B cell (primary cell): ENCODE results near the gene HADHB. TPM values are rescaled to one million over a fixed set of nuclear protein-coding genes. Genes with fewer than 3 reads are reported as not detected.

Source experiments
- ATAC-seq: fragments of 200-7000 bp; cut with Tn5 transposase; one replicate; pipeline ENCODE4 v1.10.0; 2021; ENCODE audit warnings: low read depth, mild to moderate bottlenecking, moderate number of reproducible peaks, moderate library complexity
- CTCF ChIA-PET: fragments of 350-600 bp; sonication (Branson Sonifier 250); formaldehyde crosslinking; loops from one replicate; lab custom pipeline; 2021; ENCODE audit warnings: antibody characterized with exemption, inconsistent platforms; lab: Charles Lee
- POLR2A ChIA-PET: fragments of 350-600 bp; sonication (Branson Sonifier 250); formaldehyde crosslinking; loops from one replicate; lab custom pipeline; 2021; ENCODE audit warnings: antibody characterized with exemption; lab: Charles Lee
- DNase-seq: peaks from one replicate; pipeline ENCODE4 v3.0.0; 2013
- H2AFZ ChIP-seq: 2 replicates; pipeline ENCODE4 v1.6.1; 2012; ENCODE audit warnings: mild to moderate bottlenecking, low read depth, low read length; ENCODE audit not compliant: insufficient read depth, poor library complexity, severe bottlenecking
- H3K27ac ChIP-seq, 2 donors: 1 replicate in 1 of 2; 2 replicates in 1 of 2; pipeline ENCODE4 v1.5.1; 2012 to 2013; ENCODE audit warnings: low read length in 2 of 2, mild to moderate bottlenecking in 2 of 2, moderate library complexity in 1 of 2
- H3K27me3 ChIP-seq, 4 experiments: fragments of 200-600 bp in 1 of 4; sonication (generic) in 1 of 4; replicated peaks in 1 of 4; 1 replicate in 2 of 4; 2 replicates in 2 of 4; pipeline versions ENCODE4 v1.6.1 to v1.7.0; 2013 to 2016; ENCODE audit warnings: low read length in 3 of 4, mild to moderate bottlenecking in 2 of 4, mixed read lengths in 1 of 4, moderate library complexity in 1 of 4; ENCODE audit not compliant: insufficient read depth in 4 of 4, control insufficient read depth in 3 of 4; ENCODE audit errors: control extremely low read depth in 1 of 4
- H3K36me3 ChIP-seq, 2 experiments: replicated peaks in 1 of 2; 1 replicate in 1 of 2; 2 replicates in 1 of 2; pipeline versions ENCODE4 v1.6.1 to v1.7.1; 2013; ENCODE audit warnings: low read length in 1 of 2; ENCODE audit not compliant: insufficient read depth in 2 of 2, control insufficient read depth in 1 of 2; ENCODE audit errors: control extremely low read depth in 1 of 2, extremely low read depth in 1 of 2
- H3K4me1 ChIP-seq, 2 donors: fragments of 200-600 bp in 1 of 2; sonication (generic) in 1 of 2; 1 replicate in 1 of 2; 2 replicates in 1 of 2; pipeline versions ENCODE4 v1.5.1 to v1.6.1; 2013 to 2017; ENCODE audit warnings: low read length in 2 of 2; ENCODE audit not compliant: control insufficient read depth in 2 of 2, insufficient read depth in 2 of 2
- H3K4me2 ChIP-seq: replicated peaks from 2 replicates; pipeline ENCODE3; 2012; ENCODE audit warnings: mild to moderate bottlenecking, low read depth, low read length; ENCODE audit not compliant: poor library complexity, severe bottlenecking
- H3K4me3 ChIP-seq, 5 experiments: fragments of 200-600 bp in 1 of 5; sonication (generic) in 1 of 5; 1 replicate in 3 of 5; 2 replicates in 2 of 5; pipeline versions ENCODE4 v1.5.1 to v1.7.0; 2011 to 2016; ENCODE audit warnings: low read length in 4 of 5, mild to moderate bottlenecking in 4 of 5, low read depth in 2 of 5, control low read depth in 1 of 5, moderate library complexity in 1 of 5; ENCODE audit not compliant: insufficient read depth in 1 of 5; ENCODE audit errors: control extremely low read depth in 1 of 5, extremely low read depth in 1 of 5
- H3K79me2 ChIP-seq: fragments of 200-600 bp; sonication (generic); one replicate; pipeline ENCODE4 v1.6.0; 2016; ENCODE audit warnings: low read length; ENCODE audit not compliant: control insufficient read depth, insufficient read depth
- H3K9ac ChIP-seq: fragments of 200-600 bp; sonication (generic); 2 replicates; pipeline ENCODE4 v1.6.1; 2017; ENCODE audit warnings: mild to moderate bottlenecking, low read length, moderate library complexity
- H3K9me3 ChIP-seq, 3 donors: one replicate each; pipeline versions ENCODE4 v1.6.1 to v1.7.1; 2013; ENCODE audit warnings: low read length in 2 of 3; ENCODE audit not compliant: control insufficient read depth in 2 of 3, insufficient read depth in 1 of 3; ENCODE audit errors: control extremely low read depth in 1 of 3
- H4K20me1 ChIP-seq: 2 replicates; pipeline ENCODE4 v1.6.0; 2012; ENCODE audit warnings: mild to moderate bottlenecking, low read length; ENCODE audit not compliant: insufficient read depth, control insufficient read depth, poor library complexity, severe bottlenecking
- H3K27ac Mint-ChIP-seq: one replicate; pipeline ENCODE4 v1.8.0; 2021; ENCODE audit warnings: mixed read lengths
- H3K27me3 Mint-ChIP-seq: one replicate; pipeline ENCODE4 v1.8.0; 2021; ENCODE audit warnings: mixed read lengths
- H3K4me1 Mint-ChIP-seq: one replicate; pipeline ENCODE4 v1.8.0; 2021; ENCODE audit warnings: mixed read lengths
- H3K4me3 Mint-ChIP-seq: one replicate; pipeline ENCODE4 v1.8.0; 2021; ENCODE audit warnings: mixed read lengths
- H3K9me3 Mint-ChIP-seq: one replicate; pipeline ENCODE4 v1.8.0; 2022; ENCODE audit warnings: mixed read lengths; ENCODE audit not compliant: insufficient read depth
- CTCF ChIP-seq: fragments of 200-600 bp; IDR thresholded peaks from one replicate; pipeline ENCODE4 v1.8.0; 2022; ENCODE audit warnings: antibody characterized with exemption, mild to moderate bottlenecking
- EZH2 ChIP-seq: IDR thresholded peaks from 2 replicates; pipeline ENCODE4 v1.6.1; 2012; ENCODE audit warnings: borderline replicate concordance, low read depth, mild to moderate bottlenecking, moderate library complexity, low read length; ENCODE audit not compliant: insufficient read depth, poor library complexity, severe bottlenecking
- WGBS: methylation state at CpG from one replicate; pipeline ENCODE4 v1.1.5; 2013; ENCODE audit warnings: missing lambda C conversion rate; ENCODE audit not compliant: insufficient coverage; 5-methylcytosine and 5-hydroxymethylcytosine counted together
- intact Hi-C: fragments of 100-400 bp; cut with micrococcal nuclease; formaldehyde crosslinking; loops from one replicate; pipeline ENCODE4 v1.10.0; 2022
- polyA plus RNA-seq: library from polyadenylated mRNA; depleted of rRNA; stranded (reverse); fragments of >200 nt; gene quantifications from 2 replicates; pipeline ENCODE4 v1.2.3, GENCODE V29; 2012
- total RNA-seq, 2 donors: library from RNA; stranded (reverse); fragments of 120-200 nt in 1 of 2; gene quantifications; 1 replicate in 1 of 2; 2 replicates in 1 of 2; pipeline versions ENCODE4 v1.2.3 to v1.2.4, GENCODE V29; 2013 to 2022

The HADHB gene
- total and polyA plus RNA-seq, 2 donors (not counting 1 experiment from before 2014, with no cell fraction given) = 40.6 to 64.2 TPM

- H3K4me1 Mint-ChIP-seq = no peaks in the 10 kb centered on the region
- peaks cover 5 to 72% of the 10 kb centered on the region in 2 experiments for H3K36me3 ChIP-seq
- no peaks in the 10 kb centered on the region for H3K9me3 ChIP-seq
These were observed 31.9 kb downstream of the HADHB start for GRCh38 chr2:26276484-26277227.

More at GRCh38 chr2:26276484-26277227, 31.9 kb downstream of the HADHB start:
- no peaks in the 10 kb centered on the region for H3K9me3 Mint-ChIP-seq
- Histone ChIP-seq H3K27me3 (no peaks in the 10 kb centered on the region), H2AFZ (no peak overlapping the region), H3K4me3 (no peak overlapping the region), H3K4me1 (no peaks in the 10 kb centered on the region), H4K20me1 (no peaks in the 10 kb centered on the region), H3K27ac (no peak overlapping the region), H3K79me2 (no peaks in the 10 kb centered on the region), H3K4me2 (no peak overlapping the region), H3K9ac (no peak overlapping the region)
- ATAC-seq (no peak), DNase-seq (no peak)
- intact Hi-C loops = no loop called here
- H3K4me3 Mint-ChIP-seq = no peak overlapping the region
- no peak overlapping the region for H3K27ac Mint-ChIP-seq
- no peaks in the 10 kb centered on the region for H3K27me3 Mint-ChIP-seq
- 100% methylated on average over 1 of the region's 4 CpGs for WGBS
- POLR2A ChIA-PET = no interaction called here
- CTCF ChIA-PET = interaction anchor here (0.5 to 1.1 kb wide), 2 partner anchors 61 to 132 kb away, joined by 3 to 4 read pairs; no protein-coding TSS in a partner anchor
- TF ChIP-seq EZH2 (no peak), CTCF (no peak)
